NCI-H446 treated with DMSO at 0.1 percent for 48 hours (cell line): Measurements from ENCODE around the gene SLC41A1.
"Not testable (repeated sequence)": the region's sequence is repeated elsewhere in the genome, so short reads cannot be mapped to it uniquely, and the experiment has no call there.

Experiments
- DNase-seq: peaks from one replicate; lab custom pipeline; 2025; lab: John Stamatoyannopoulos, UW

Gene SLC41A1

DNA sequence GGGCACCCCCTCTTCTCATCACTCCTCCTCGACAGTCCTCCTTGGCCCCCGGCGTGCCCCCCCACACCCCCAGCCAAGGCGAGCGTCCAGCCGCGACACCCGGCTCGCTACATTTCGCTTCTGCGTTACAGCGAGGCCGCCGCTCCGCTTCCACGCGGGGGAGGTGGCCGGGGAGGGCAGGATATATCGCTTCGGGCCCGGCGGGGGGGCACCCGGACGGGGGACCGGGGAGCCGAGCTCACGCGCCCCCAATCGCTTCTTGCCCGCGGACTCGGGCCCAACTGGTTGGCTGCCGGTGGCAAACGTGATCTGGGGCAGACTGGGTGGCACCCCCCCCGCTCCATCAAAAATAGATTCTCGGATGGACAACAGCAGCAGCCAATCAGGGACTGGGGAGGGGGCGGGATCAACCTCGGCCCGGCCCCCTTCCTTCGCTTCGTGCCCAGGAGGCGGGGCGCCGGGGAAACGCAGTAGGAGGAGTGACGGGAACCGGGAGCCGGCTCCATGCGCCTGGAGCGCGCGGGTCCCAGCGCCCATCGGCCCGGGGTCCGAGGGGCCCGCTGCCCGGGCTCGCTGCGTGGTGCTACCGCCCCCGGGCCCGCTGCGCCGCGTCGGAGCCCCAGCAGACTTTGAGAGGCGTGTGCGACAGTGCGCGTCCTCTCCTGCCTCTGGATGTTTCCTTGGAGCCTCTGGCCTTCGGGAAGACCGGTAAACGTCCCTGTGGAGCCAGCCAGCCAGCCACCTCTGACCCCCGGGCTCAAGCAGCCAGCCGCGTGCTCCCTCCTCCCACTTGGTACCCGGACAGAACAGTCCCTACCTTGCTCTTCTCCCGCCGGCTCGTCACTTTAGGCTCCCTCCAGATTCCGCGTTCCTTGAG lies at the start of gene SLC41A1:
Gene SLC41A1, minus strand, starts transcription at position 321 of the 877 bp plus-strand sequence. CDS start 2,757 bp downstream, outside the sequence.
- peak; percentile 90 for DNase-seq

DNA sequence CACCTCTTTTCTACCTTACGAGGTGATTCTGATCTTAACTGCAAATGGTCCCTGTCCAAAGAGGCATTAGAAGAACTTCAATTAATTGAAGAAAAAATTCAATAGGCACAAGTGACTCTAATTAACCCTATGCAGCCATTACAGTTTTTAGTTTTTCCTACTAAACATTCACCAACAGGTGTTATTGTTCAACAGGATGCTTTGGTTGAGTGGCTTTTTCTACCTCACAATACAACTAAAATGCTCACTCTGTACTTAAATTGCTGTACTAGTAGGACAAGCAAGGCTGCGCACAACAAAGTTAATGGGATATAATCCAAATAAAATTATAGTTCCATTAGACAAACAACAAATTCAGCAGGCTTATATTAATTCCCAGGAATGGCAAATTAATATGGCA lies 48.5 kb upstream of the SLC41A1 start:
- no peak for DNase-seq

DNA sequence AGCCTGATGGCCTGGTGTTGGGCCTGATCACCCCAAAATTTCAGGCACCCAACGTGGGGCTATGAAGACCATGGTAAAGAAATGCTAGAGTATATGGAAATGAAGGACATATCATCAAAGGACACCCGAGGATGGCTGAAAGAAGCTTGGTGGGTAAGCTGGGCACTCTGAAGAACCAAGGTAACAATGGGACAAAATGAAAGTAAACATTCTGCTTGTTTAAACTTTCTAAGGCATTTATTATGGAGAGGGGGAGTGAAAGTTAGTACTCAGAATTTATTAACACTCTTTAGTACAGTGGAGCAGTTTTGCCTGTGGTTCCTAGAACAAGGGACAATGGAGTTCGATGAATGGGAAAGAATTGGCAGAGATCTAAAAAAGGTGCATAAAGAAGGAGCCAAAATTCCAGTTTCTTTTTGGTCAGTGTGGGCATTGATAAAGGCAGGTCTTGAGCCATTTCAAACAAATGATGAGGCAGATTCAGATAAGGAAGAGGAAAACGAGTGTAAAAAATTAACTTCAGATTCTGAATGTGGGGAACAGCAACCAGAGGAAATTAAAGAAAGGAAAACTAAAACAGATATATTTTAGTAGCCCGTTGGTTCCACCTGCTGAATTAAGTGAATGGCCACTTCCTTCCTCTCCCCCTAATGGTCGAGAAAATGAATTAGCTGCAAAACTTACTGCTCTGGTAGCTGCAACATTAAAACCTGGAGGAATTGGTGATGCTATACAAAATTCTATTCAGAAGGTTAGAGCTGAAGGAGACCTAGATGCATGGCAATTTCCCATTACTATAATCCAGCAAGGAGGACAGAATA lies 45.4 kb upstream of the SLC41A1 start:
- DNase-seq: no peak

DNA sequence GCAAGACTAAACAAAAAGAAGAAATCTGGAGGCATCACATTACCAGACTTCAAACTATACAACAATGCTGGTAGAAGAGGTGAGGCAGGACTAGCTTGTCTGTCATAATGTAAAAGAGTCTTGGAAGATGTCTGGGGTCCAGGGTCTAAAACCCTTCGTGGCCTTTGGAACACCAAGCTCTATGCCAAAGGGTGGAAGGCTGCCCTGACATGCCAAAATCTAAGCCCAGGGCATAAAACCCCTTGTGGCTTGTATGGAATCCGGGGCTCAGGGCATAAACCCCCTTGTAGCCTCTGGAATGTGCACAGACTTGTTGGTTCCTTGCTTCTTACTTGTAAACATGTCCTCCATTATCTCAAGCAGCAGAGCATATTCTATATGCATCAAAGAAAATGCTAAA lies 44.5 kb upstream of the SLC41A1 start:
- DNase-seq: not testable (repeated sequence)

DNA sequence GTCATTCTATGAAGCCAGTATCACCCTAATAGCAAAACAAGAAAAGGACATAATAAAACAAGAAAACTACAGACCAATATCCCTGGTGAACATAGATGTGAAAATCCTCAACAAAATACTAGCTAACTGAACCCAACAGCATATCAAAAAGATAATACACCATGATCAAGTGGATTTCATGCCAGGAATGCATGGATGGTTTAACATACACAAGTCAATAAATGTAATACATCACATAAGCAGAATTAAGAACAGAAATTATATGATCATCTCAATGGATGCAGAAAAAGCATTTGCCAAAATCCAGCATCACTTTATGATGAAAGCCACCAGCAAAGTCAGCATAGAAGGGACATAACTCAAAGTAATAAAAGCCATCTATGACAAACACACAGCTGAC lies 43.4 kb upstream of the SLC41A1 start:
- no peak for DNase-seq

DNA sequence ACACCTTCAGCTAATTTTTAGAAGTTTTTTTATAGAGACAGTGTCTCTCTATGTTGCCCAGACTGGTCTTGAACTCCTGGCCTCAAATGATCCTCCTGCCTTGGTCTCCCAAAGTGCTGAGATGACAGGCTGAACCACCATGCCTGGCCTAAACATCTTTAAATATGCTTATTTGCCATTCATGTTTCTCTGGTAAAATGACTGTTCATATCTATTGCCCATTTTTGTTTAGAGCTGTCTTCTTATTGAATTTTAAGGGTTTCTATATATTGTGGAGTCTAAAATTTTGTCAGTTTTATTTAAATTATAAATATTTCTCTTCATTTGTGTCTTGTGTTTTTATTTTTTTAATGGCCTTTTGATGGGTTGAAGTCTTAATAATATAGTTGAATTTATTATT lies 40.0 kb upstream of the SLC41A1 start:
- DNase-seq: no peak

DNA sequence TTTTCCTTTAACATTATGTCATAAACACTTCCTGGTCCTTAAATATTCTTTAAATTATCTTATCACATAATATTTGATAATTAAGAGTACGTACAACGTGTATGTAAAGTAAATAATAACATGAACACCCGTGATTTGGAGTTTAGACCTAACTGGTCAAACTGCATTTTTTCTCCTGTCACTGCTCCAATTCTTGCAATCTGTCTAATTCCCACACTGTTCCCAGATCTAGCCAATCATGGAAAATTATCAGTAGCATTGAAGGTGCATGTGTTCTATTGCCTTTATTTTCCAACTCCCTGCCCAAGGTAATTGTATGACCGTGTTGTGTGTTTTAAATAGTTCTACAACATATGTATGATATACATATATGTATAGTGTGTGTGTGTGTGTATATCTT lies 39.0 kb upstream of the SLC41A1 start:
- no peak for DNase-seq

DNA sequence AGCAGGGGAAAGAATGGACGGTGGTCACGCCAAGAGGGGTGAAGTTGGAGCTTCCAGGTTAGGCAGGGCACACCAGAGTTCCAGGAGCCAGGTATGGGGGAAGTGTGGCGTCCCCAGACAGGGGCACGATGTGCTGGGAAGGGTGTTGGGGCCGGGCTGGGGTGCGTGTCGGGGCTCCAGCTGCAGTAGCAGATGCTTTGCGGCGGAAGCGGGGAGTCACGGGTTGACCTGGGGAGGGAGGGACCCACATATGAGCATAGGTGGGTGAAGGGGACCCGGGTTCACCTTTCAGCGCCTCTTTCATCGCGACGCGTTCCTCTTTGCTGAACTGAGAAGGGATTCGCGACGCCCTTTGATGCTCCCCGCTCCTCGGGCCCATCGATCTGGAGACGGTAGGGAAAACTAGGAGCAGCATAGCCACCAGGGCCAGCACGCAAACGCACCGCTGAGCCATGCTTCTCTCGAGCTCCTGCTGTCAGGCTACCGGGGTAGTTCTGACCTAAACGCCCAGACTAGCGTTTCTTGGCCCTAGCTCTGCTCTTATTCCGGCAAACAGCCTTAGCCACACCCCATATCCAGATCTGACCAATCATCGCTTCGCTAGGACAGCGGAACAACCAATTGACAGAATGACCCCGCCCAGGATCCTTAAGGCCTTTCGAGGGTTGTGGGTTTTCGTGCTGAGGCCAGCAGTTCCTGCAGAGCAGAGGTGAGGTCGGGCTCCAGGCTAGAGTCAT lies 36.8 kb upstream of the SLC41A1 start, which contains the start of gene PM20D1:
Gene PM20D1, minus strand, starts transcription at position 514 of the 737 bp plus-strand sequence. Its CDS starts 60 bp downstream, at position 454.
- no peak for DNase-seq

DNA sequence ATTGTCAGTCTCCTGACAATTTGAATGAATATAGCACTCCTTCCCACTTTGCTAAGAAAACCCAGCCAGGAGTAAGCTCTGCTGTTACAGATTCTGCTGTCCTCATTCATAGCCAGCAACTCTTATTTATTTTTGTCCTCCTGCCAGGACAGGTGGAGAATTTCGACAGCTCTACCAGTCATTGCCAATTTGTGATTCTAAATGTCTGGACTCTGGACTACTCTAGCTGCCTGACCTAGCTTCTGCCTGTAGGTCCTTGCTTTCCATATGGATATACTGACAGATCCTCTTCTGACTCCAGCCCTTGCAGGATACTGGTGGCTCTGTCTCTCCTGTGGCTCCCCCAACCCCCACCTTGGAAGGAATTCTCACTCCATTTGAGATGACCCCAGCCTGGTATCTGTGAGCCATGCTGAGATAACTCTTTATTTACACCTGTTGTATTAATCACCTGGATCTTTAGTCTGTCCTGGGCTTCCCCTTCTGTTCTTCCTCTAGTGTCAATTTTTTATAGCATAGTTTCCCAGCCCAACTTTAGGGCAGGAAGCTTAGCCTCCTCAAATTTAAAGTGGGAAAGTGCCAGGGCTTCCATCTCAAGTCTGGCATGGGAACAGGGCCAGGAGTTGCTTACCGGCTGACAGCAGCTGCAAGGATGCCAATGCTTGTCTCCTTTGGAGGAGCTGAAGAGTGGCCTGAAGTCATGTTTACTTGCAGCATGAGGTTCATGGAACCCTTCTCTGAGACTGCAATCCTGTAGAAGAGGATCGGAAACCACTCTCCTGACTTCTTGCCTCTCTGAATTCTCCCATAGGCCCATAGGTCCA lies 30.2 kb upstream of the SLC41A1 start:
- DNase-seq: no peak

DNA sequence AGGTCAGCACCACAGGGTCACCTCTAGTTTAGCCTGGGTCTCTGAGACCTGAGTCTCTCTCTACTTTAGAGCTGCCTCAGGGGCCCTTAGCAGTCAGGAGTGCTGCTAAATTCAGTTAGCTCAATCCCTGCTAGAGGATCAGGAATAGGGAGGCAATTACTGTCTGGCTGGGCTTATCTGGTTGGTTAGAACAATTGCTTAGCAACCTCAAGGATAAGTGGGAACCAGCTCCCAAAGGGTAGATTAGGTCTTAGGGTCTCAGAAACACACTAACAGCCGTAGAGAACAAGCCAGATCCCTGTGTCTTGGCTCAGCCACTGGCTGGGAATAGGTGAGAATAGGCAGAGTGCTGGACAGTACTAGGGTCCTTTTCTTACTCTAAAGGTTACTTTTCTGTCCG lies 29.2 kb upstream of the SLC41A1 start:
- no peak for DNase-seq

DNA sequence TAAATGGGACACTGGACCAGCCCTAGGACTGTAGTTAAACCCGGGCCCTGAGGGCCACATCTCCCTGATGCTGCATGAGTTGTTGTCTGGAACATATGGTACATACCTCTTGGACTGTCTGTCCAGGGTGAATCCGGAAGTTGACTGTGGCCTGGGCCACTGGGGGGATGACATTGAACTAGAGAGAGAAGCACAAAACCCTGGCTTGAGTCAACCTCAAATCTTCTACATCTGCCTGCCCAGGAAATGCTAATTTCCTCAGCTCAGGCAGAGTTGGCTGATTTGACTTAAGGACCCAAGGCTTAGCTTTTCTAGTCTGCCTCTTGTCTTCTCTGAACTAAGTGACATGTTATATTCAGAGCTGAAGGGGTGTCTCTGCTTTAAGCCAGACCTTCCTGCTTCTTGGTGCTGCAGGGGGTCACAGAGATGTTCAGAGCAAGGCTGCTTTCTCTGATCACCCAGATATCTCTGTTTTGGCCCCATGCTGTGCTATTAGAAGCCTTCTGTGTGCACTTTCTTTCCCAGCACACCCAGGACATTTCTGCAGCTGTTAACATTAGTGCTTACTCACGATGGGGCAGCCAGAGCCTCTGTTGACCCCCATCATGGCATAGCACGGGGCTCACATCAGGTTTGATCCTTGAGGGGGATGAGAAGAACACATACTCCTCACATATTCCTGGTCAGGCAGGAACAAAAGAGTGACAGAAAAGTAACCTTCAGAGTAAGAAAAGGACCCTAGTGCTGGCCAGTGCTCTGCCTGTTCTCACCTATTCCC lies 27.3 kb upstream of the SLC41A1 start:
- no peak for DNase-seq

DNA sequence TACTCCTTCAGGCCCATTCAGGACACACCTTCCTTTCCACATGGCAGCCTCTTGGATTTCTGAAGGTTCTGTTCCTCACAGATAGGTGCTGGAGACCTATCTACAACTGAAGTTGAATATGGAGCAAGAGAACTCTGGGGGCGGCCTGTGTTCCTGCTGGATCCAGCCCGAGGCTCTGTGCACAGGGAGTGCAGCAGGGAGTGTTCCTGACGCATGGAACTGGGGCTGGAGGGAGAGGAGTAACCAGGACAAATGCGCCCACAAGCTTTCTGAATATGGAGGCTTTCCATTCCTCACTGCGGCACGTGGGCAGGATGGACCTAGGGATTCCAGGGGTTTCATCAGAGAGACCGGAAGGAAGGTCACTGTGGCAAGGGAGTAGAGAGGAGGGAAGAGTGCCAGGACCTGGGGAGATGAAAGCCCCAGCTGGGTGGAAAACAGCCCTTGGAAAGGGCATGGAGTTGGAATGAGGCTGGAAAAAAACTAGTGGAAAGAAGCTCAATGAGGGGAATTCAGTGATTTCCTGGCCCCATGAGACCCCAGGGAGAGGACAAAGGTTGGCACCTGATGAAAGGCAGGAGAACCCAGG lies 24.5 kb upstream of the SLC41A1 start:
- no peak for DNase-seq

DNA sequence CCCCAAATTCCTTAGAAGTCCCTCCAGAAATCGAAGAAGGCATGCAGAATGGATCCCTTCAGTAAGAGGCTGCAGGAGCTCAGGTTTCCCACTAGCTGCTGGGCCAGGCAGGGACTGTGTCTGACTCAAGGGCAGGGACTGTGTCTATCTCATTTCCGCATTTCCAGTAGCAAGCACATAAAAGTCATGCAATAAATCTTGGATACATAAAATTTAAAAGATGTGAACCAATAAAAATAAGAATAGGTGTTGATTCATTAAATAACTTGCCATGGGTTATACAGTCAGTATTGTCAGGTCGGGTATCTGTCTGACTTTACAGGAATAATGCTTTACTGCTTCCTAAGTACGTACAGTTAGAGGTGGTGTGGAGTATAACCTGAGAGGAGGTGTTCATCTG lies 21.8 kb upstream of the SLC41A1 start:
- no peak for DNase-seq

DNA sequence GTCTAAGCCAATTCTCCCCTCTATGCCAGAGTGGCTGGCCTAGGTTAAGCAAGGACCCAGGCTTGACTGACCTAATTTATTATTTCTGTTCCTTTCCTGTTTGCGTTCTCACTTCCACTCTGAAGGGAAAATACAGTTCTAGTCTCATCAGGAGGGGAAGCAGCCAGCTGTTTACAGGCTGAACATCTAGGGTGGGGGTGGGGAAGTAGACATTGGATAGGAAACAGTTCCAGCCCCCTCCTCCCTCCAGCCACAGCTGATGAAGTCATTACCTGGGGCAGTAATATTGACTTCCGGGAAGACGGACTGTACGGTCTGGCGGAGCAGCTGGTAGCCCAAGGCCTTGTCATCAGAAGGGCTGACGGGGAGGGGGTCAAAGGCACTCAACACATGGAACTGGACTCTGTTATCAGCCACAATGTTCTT lies 19.3 kb upstream of the SLC41A1 start:
- no peak for DNase-seq

DNA sequence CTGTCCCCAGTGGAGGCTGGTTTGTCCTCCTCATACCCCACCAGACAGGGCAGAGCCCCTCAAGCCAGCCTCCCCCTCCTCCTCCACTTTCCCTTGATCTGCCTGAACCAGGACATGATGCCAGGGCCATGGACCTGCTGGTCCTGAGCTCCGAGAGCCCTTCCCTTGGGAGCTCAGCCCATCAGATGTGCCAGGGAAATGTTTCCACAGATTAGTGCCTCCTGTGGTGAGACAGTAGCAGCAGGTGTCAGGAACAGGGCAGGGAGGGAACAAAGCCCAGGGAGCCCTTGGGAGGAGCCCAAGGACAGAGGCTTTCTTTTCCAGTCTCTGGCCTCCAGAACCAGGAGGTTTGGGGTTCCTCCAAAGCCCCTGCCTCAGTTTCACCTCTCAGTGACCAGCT lies 14.6 kb upstream of the SLC41A1 start:
- DNase-seq: no peak

DNA sequence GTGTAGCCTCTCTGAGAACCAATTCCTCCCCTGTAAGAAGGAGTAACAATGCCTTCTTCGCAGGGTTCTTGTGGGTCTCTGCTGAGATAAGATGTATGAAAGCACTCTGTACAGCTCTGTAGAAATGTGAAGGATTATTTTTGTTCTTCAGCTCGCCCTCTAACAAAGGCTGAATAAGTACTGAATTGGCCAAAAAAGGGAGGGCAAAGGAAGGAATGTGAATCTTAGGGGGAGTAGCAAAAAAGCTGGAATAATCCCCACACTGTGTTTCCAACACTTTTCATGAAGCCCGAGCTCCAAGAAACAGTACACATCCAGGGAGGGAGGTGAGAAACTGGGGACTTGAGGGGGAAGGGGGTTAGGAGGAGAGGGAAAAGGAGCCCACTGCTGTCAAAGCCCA lies 14.0 kb upstream of the SLC41A1 start:
- DNase-seq: no peak

DNA sequence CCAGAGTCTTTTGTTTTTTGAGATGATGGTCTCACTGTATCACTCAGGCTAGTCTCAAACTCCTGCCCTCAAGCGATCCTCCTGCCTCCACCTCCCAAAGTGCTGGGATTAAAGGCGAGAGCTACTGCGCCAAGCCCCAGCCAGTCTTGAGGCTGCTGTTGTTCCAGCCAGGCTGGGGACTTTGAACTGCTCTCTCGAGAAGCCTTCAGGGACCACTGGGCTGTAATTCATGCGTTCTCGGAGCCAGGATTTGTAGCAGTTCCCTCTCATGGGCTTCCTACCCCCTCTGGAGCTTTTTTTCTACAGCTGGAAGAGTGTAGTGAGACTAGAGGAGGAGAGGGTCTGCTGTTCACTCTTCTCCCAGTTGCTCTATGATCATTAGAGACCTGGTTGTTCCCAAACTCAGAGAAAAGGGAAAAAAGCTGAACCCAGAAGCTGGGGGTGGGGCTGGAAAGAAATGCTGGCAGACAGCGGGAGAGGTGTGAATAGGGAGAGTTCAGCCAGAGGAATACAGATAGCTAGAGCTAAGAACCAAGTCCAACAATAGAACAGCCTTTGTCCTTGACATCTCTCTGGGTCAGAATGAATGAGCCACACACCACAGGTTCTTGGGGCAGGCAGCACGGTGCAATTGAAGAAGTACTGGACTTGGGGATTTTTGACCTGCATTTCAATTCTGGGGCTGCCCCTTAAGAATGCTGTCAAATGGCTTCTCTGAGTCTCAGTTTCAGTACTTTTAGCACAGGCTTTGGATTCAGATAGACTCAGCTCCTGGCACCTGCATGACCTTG lies 13.2 kb upstream of the SLC41A1 start:
- DNase-seq: no peak

DNA sequence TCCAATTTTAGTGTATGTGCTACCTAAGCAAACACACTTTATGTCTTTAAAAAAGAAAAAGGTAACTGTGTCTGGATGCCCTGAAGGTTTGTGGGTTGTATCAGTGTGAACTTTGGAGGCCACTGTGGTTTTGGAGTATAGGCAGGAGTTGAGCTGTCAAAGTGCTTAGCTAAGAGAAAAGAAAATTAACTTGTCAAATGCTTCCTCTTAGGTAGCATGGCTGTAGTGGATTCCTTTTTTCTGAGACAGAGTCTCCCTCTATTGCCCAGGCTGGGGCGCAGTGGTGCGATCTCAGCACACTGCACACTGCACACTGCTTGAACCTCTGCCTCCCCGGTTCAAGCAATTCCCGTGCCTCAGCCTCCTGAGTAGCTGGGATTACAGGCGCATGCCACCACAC lies 11.2 kb upstream of the SLC41A1 start:
- DNase-seq: no peak

DNA sequence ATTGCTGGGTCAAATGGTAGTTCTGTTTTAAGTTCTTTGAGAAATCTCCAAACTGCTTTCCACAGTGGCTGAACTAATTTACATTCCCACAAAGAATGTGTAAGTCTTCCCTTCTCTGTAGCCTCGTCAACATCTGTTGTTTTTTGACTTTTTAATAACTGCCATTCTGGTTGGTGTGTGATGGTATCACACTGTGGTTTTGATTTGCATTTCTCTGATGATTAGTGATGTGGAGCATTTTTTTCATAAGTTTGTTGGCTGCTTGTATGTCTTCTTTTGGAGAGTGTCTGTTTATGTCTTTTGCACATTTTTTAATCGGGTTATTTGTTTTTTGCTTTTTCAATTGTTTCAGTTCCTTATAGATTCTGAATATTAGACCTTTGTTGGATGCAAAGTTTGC lies 10.3 kb upstream of the SLC41A1 start:
- not testable (repeated sequence) for DNase-seq
